HEK293T (cell line): ENCODE measurements around the gene NEK9.
A peak's percentile ranks its signal among the peaks of the same experiment; 100 is the strongest.

Source experiments
- BHLHE40 ChIP-seq: fragments of 450-650 bp; IDR thresholded peaks from 2 replicates; pipeline ENCODE4 v1.6.1; 2016; ENCODE audit warnings: mild to moderate bottlenecking, moderate library complexity, borderline replicate concordance
- CTBP1 ChIP-seq: fragments of 450-650 bp; IDR thresholded peaks from 2 replicates; pipeline ENCODE4 v1.6.1; 2016; ENCODE audit warnings: borderline replicate concordance
- ELF4 ChIP-seq: fragments of 450-650 bp; IDR thresholded peaks from 2 replicates; pipeline ENCODE4 v1.6.1; 2017; ENCODE audit warnings: antibody characterized with exemption
- FOXA1 ChIP-seq: fragments of 450-650 bp; IDR thresholded peaks from 2 replicates; pipeline ENCODE4 v1.6.1; 2016; ENCODE audit warnings: mild to moderate bottlenecking
- HDGF ChIP-seq: fragments of 450-650 bp; IDR thresholded peaks from 2 replicates; pipeline ENCODE4 v1.6.1; 2017; ENCODE audit warnings: antibody characterized with exemption, borderline replicate concordance
- LEF1 ChIP-seq: fragments of 450-650 bp; IDR thresholded peaks from 2 replicates; pipeline ENCODE4 v1.6.1; 2017; ENCODE audit warnings: mild to moderate bottlenecking, borderline replicate concordance
- PKNOX1 ChIP-seq: fragments of 450-650 bp; IDR thresholded peaks from 2 replicates; pipeline ENCODE4 v1.6.1; 2016
- SP1 ChIP-seq: fragments of 450-650 bp; IDR thresholded peaks from 2 replicates; pipeline ENCODE4 v1.6.1; 2017
- SUZ12 ChIP-seq: fragments of 450-650 bp; IDR thresholded peaks from 2 replicates; pipeline ENCODE4 v1.6.1; 2016; ENCODE audit warnings: mild to moderate bottlenecking
- TARDBP ChIP-seq: fragments of 450-650 bp; IDR thresholded peaks from 2 replicates; pipeline ENCODE4 v1.6.1; 2016
- ZNF384 ChIP-seq: fragments of 450-650 bp; IDR thresholded peaks from 2 replicates; pipeline ENCODE4 v1.6.1; 2016

GRCh38 chr14:75063491-75064204 lies 63.2 kb downstream of the NEK9 start, which contains the start of gene ACYP1:
- no peak for TF ChIP-seq BHLHE40
- TF ChIP-seq FOXA1: no peak
- TF ChIP-seq TARDBP: no peak
- TF ChIP-seq SUZ12: no peak
- TF ChIP-seq CTBP1: no peak
- TF ChIP-seq HDGF: no peak
- TF ChIP-seq LEF1: no peak
- TF ChIP-seq PKNOX1: peak; percentile 99
- no peak for TF ChIP-seq SP1
- no peak for TF ChIP-seq ZNF384
- peak; percentile 46 for TF ChIP-seq ELF4
